ENCODE data around the gene FAM193A.

DNA sequence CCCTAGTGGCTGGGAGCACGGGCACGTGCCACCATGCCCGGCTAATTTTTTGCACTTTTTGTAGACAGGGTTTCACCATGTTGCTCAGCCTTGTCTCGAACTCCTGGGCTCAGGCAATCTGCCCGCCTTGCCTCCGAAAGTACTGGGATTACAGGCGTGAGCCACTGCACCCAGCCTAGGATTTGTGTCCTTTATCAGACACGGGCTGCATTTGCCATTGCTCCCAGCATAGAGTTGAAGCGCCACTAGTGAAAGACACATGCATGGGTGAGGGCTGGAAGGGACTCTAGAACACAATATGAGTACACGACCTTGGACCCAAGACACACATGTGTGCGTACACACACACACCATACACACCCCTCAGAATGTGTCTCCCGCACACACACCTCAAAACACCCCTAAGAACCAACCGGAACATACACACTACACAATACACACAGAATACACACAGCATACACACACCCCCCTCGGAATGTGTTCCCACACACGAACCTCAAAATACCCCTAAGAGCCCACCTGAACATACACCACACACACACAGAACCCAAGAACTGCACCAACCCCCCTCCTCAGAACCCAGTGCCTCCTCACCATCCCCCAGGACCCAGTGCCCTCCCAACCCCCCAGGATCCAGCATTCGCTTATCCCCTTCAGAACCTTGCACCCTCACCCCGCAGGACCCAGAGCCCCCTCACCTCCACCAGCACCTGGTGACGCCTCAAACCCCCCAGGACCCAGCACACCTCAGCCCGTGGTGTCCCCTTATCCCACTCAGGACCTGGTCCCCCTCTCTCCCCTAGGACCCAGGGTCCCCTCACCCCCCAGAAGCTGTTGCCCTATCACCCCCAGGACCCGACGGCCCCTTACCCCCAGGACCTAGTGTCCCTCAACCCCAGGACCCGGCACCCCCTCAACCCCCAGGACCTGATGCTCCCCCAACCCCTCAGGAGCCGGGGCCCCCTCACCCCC lies 218.7 kb downstream of the FAM193A start:
- TF ChIP-seq CTCF (IDR thresholded peaks at IDR 0.05) (no peak), POLR2A (IDR thresholded peaks at IDR 0.05) (no peak)
